Fibroblast of villous mesenchyme (primary cell): ENCODE results near the gene ADGRD1. TPM values are rescaled to one million over a fixed set of nuclear protein-coding genes. Genes with fewer than 3 reads are reported as not detected.

Source experiments
- DNase-seq: peaks from one replicate; pipeline ENCODE4 v3.0.0-alpha.2; 2010; ENCODE audit warnings: low read depth
- H3K4me3 ChIP-seq: 2 replicates; pipeline ENCODE4 v1.5.1; 2011; ENCODE audit warnings: low read depth, mild to moderate bottlenecking, low read length
- CTCF ChIP-seq: IDR thresholded peaks from 2 replicates; pipeline ENCODE4 v1.5.1; 2012; ENCODE audit warnings: low read depth, mild to moderate bottlenecking, low read length; ENCODE audit not compliant: insufficient read depth
- total RNA-seq: library from RNA; depleted of rRNA; stranded (reverse); fragments of >200 nt; gene quantifications from 2 replicates; pipeline ENCODE4 v1.2.3, GENCODE V29; 2012

ADGRD1 gene
- total RNA-seq, 1 donor = under 0.01 TPM

DNA sequence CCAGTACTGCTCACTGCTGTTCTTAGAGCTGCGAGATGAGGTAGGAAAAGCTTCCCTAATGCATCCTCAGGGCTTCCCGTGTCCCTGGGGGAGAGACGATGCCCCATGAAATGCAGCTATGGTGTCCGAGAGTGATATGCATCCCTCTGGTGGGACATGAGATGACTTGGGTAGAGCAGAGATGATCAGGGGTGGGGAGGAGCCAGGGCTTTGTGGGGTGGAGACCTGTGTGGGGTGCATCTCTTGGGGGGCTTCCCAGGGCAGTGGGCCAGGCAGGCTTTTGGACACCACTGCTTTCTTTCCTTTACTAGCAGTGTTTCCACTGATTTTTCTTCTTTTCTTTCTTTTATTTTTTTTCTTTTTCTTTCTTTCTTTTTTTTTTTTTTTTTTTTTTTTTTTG lies 147.3 kb downstream of the ADGRD1 start:
- no peak for DNase-seq
- no peak for TF ChIP-seq CTCF
- no peak overlapping the region for H3K4me3 ChIP-seq

GRCh38 chr12:131101703-131102492 lies 148.2 kb downstream of the ADGRD1 start:
- TF ChIP-seq CTCF = no peak
- no peak for DNase-seq
- H3K4me3 ChIP-seq = no peak overlapping the region

GRCh38 chr12:131102493-131102931 lies 148.8 kb downstream of the ADGRD1 start:
- H3K4me3 ChIP-seq = no peak overlapping the region
- DNase-seq = no peak
- no peak for TF ChIP-seq CTCF

DNA sequence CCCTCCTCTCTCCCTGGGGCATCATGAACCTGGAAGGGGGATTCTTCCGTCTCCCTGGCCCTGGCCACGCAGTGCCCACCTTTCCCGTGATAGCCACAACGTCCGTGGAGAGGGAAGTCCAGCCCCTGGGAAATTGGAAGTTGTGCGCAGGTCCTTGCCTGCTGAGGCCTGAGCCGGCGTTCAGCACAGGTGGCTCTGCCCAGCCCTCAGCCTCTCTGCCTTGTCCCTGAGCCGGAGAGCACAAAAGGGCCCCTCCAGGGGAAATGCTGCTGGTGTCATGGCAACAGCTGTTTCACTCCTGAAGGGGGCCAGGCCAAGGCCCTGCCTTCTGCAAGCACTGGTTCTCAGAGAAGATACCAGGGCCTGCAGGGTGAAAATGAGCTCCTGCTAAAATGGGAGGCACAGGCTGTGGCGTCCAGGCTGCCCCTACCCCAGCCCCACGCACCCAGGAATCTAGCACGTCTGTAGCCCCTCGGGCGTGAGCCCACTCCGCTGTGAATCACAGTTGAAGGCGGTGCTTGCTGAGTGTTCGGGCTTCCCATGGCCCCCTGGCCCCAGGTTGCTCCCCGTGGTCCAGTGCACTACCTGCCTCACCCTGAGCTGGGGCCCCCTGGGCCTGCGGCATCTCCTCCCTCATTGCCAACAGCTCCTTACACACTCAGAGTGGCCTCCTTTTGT lies 149.4 kb downstream of the ADGRD1 start:
- no peak for DNase-seq
- H3K4me3 ChIP-seq = no peak overlapping the region
- no peak for TF ChIP-seq CTCF

DNA sequence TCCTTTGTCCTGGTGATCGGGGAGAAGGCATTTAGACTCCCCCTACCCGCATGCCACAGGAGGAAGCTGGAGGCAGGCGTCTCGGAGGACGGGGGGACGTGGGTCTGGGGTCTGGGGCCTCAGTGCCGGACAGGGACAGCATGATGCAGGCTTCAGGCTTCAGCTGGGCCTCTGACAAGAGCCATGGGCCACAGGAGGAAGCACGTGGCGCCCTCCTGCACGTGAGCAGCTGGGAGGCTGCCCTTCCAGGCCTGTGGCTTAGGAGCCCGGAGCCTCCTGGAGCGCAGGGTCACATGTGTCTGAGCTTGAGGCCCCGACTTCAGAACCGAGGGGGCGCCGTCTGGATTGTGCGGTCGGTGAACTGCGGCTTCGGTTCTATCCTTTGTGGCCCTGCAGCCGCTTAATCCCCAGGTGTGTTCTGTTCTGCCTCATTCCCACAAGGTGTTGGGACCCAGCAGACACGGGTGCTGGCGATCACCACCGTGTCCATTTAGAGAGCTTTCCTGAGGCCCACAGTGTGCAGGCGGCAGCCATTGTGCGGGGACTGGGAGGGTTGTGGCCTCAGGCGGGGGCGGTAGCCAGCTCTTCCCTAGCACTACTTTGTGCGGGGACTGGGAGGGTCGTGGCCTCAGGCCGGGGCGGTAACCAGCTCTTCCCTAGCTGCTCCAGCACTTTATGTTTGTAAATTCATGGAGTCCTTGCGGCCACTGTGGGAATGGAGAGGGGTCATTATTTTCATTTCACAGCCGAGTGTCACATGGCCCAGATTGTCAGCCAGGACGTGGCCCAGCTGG lies 150.2 kb downstream of the ADGRD1 start:
- DNase-seq = no peak
- H3K4me3 ChIP-seq = no peak overlapping the region
- TF ChIP-seq CTCF = no peak

DNA sequence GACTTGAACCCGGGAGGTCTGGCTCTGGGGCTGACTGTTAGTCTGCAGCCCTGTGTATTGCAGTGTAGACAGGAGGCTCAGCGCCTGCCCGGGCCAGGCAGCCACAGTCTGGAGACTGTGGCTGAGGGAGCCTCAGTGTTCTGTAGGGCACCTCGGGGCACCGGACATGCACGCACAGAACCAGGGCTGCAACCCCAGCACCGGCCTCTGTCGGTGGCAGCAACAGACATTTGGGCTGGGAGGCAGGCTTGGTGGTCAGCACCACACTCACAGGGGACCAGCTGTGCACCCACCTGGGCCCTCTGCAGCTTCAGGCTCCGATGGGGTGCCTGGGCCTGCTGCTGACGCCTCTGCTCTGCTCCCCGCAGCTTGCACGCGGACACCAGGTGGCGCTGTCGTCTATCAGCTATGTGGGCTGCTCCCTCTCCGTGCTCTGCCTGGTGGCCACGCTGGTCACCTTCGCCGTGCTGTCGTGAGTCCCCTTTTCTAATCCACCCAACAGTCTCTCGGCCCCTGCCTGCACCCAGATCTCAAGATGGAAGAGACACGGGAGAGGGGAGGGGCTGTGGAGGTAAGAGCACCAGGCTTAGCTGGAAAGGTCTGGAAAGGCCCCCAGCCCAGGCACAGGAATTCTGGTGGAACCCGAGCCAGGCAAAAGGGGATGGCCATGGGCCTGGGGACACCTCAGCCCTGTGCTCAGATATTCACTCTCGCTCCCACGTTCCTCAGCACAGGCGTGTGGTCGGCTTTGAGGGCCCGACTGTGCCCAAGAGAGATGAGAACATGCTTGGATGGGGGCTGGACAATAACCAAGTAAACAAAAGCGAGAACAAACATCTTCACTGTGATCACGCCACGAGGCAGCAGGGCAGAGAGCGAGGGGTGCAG lies 151.0 kb downstream of the ADGRD1 start:
- TF ChIP-seq CTCF = peak; percentile 77
- no peak overlapping the region for H3K4me3 ChIP-seq
- DNase-seq = peak; percentile 48
